ENCODE data around the gene TTC28.
"Not testable (repeated sequence)": the region's sequence is repeated elsewhere in the genome, so short reads cannot be mapped to it uniquely, and the experiment has no call there.

TTC28 gene

DNA sequence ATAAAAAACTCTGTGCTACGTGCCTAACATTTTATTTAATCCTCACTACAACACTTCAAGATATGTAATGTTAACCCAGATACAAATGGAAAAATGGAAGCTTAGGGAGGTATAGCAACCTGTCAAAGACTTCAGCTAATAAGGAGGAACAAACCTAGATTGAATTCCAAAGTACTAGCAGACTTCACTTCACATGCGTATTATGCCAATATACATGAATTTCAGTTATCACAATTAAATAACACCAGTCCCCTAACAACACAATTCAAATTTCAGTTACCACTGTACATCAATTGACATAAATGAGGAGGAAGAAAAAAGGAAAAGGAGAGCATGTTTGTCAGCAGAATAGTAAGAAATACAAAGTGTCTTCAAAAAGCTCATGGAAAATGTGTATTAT is 60.4 kb downstream of the TTC28 start:
- H3K4me3 ChIP-seq (ENCODE audit: low read length): no peak overlapping the region
- DNase-seq (ENCODE audit: low read depth): no peak
- no peak for TF ChIP-seq CTCF (IDR thresholded peaks at IDR 0.05; ENCODE audit: insufficient read depth, low read depth, low read length, missing control alignments)

DNA sequence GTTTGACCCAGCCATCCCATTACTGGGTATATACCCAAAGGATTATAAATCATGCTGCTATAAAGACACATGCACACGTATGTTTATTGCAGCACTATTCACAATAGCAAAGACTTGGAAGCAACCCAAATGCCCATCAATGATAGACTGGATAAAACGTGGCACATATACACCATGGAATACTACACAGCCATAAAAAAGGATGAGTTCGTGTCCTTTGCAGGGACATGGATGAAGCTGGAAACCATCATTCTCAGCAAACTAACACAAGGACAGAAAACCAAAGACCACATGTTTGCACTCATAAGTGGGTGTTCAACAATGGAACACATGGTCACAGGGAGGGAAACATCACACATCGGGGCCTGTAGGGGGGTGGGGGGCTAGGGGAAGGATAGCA is 64.2 kb downstream of the TTC28 start:
- DNase-seq (ENCODE audit: low read depth); H3K4me3 ChIP-seq (ENCODE audit: low read length): not testable (repeated sequence)

DNA sequence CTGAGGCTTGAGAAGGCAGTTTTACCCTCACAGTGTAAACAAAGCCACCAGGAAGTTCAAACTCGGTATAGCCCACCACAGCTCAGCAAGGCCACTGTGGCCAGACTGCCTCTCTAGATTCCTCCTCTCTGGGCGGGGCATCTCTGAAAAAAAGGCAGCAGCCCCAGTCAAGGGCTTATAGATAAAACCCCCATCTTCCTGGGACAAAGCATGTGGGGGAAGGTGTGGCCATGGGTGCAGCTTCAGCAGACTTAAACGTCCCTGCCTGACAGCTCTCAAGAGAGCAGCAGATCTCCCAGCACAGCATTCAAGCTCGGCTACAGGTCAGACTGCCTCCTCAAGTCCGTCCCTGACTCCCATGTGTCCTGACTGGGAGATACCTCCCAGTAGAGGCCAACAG is 69.7 kb downstream of the TTC28 start:
- DNase-seq (ENCODE audit: low read depth): no peak

DNA sequence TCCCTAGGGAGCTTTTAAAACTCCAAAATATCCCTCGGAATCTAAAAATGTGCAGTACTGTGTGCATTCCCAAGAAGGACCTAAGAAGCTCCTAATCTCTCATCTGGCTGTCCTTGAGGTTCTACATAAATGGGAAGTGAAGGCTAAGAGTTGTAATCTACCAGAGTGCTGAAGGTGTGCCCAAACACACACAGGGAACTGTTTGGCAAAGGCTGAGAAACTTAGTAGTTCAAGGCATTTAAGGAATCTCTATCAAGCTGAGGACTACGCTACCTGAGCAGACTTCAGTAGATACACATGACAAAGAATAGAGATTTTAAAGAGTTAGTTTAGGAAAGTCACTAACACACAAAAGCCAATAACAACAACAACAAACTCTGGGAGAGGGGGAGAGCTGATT is 71.1 kb downstream of the TTC28 start:
- DNase-seq (ENCODE audit: low read depth): no peak
- H3K4me3 ChIP-seq (ENCODE audit: low read length): no peak overlapping the region
- TF ChIP-seq CTCF (IDR thresholded peaks at IDR 0.05; ENCODE audit: insufficient read depth, low read depth, low read length, missing control alignments): no peak

More for the DNA sequence above, 69.7 kb downstream of the TTC28 start:
- H3K4me3 ChIP-seq (ENCODE audit: low read length): no peak overlapping the region
- TF ChIP-seq CTCF (IDR thresholded peaks at IDR 0.05; ENCODE audit: insufficient read depth, low read depth, low read length, missing control alignments): no peak

GRCh38 chr22:28607795-28608194 is 71.8 kb downstream of the TTC28 start:
- DNase-seq (ENCODE audit: low read depth): no peak
- H3K4me3 ChIP-seq (ENCODE audit: low read length): no peak overlapping the region
- TF ChIP-seq CTCF (IDR thresholded peaks at IDR 0.05; ENCODE audit: insufficient read depth, low read depth, low read length, missing control alignments): no peak

- no peak overlapping the region for H3K4me3 ChIP-seq (ENCODE audit: low read length)
- TF ChIP-seq CTCF (IDR thresholded peaks at IDR 0.05; ENCODE audit: insufficient read depth, low read depth, low read length, missing control alignments): no peak
- DNase-seq (ENCODE audit: low read depth): no peak
Measured at GRCh38 chr22:28604966-28605761, 74.5 kb downstream of the TTC28 start.

GRCh38 chr22:28601915-28602314 is 77.7 kb downstream of the TTC28 start:
- no peak overlapping the region for H3K4me3 ChIP-seq (ENCODE audit: low read length)
- DNase-seq (ENCODE audit: low read depth): no peak
- no peak for TF ChIP-seq CTCF (IDR thresholded peaks at IDR 0.05; ENCODE audit: insufficient read depth, low read depth, low read length, missing control alignments)
